HG03135 (cell line): ENCODE data around the gene NRIP3.
"Not testable (repeated sequence)": the region's sequence is repeated elsewhere in the genome, so short reads cannot be mapped to it uniquely, and the experiment has no call there.

ENCODE experiments used
- ATAC-seq: cut with Tn5 transposase; IDR thresholded peaks from one replicate; pipeline ENCODE4 v1.9.1; 2021; ENCODE audit warnings: mild to moderate bottlenecking, moderate library complexity; ENCODE audit not compliant: unreplicated experiment

NRIP3 gene

GRCh38 chr11:9016916-9017642 is 13.3 kb upstream of the NRIP3 start:
- ATAC-seq, result no peak

GRCh38 chr11:9015677-9016076 is 11.9 kb upstream of the NRIP3 start:
- ATAC-seq, result peak; percentile 78

- ATAC-seq, result no peak
Measured at GRCh38 chr11:9014826-9015225, 11.0 kb upstream of the NRIP3 start.

- no peak for ATAC-seq
Measured at GRCh38 chr11:9013373-9013772, 9.6 kb upstream of the NRIP3 start.

GRCh38 chr11:9009538-9009937 is 5.7 kb upstream of the NRIP3 start:
- not testable (repeated sequence) for ATAC-seq

GRCh38 chr11:9008661-9009060 is 4.9 kb upstream of the NRIP3 start:
- no peak for ATAC-seq

- ATAC-seq, result no peak
Measured at GRCh38 chr11:9008011-9008550, 4.3 kb upstream of the NRIP3 start.

- ATAC-seq, result no peak
Measured at GRCh38 chr11:9005087-9005486, 1.3 kb upstream of the NRIP3 start.

GRCh38 chr11:9004183-9004926 is 554 bp upstream of the NRIP3 start:
- ATAC-seq, result no peak

GRCh38 chr11:9002920-9003572 is 755 bp downstream of the NRIP3 start:
- no peak for ATAC-seq

GRCh38 chr11:9001736-9002135 is 2.1 kb downstream of the NRIP3 start:
- ATAC-seq, result no peak

GRCh38 chr11:8998017-8998416 is 5.8 kb downstream of the NRIP3 start:
- ATAC-seq, result no peak

GRCh38 chr11:8997451-8997850 is 6.3 kb downstream of the NRIP3 start:
- no peak for ATAC-seq

GRCh38 chr11:8989453-8989852 is 14.3 kb downstream of the NRIP3 start:
- ATAC-seq, result no peak

GRCh38 chr11:8988329-8989234 is 15.2 kb downstream of the NRIP3 start:
- no peak for ATAC-seq

- no peak for ATAC-seq
Measured at GRCh38 chr11:8987446-8987845, 16.4 kb downstream of the NRIP3 start.

GRCh38 chr11:8986772-8987171 is 17.0 kb downstream of the NRIP3 start:
- not testable (repeated sequence) for ATAC-seq

- no peak for ATAC-seq
Measured at GRCh38 chr11:8985462-8985861, 18.3 kb downstream of the NRIP3 start.

- no peak for ATAC-seq
Measured at GRCh38 chr11:8983552-8983951, 20.2 kb downstream of the NRIP3 start.

- ATAC-seq, result no peak
Measured at GRCh38 chr11:8980485-8980884, 23.3 kb downstream of the NRIP3 start.

GRCh38 chr11:8979365-8979764 is 24.4 kb downstream of the NRIP3 start:
- not testable (repeated sequence) for ATAC-seq
